Mucosa of stomach (tissue), 1 donor: Measurements from ENCODE around the gene AGBL4.

Source experiments
- H3K27me3 ChIP-seq: one replicate; pipeline ENCODE4 v1.7.0; 2013; ENCODE audit warnings: mild to moderate bottlenecking, low read length; ENCODE audit not compliant: control insufficient read depth, insufficient read depth
- H3K36me3 ChIP-seq: one replicate; pipeline ENCODE4 v1.7.0; 2013; ENCODE audit warnings: low read length; ENCODE audit not compliant: control insufficient read depth, insufficient read depth
- H3K4me1 ChIP-seq: one replicate; pipeline ENCODE4 v1.7.0; 2013; ENCODE audit warnings: mild to moderate bottlenecking, low read length; ENCODE audit not compliant: control insufficient read depth, insufficient read depth
- H3K4me3 ChIP-seq: one replicate; pipeline ENCODE4 v1.7.0; 2013; ENCODE audit warnings: low read length
- H3K9ac ChIP-seq: one replicate; pipeline ENCODE4 v1.7.0; 2013; ENCODE audit warnings: mild to moderate bottlenecking, low read length, moderate library complexity
- H3K9me3 ChIP-seq: one replicate; pipeline ENCODE4 v1.7.0; 2013; ENCODE audit warnings: mild to moderate bottlenecking, low read length, moderate library complexity; ENCODE audit not compliant: control insufficient read depth
- donor health status: Pancreatic carcinoma.

Gene AGBL4

DNA sequence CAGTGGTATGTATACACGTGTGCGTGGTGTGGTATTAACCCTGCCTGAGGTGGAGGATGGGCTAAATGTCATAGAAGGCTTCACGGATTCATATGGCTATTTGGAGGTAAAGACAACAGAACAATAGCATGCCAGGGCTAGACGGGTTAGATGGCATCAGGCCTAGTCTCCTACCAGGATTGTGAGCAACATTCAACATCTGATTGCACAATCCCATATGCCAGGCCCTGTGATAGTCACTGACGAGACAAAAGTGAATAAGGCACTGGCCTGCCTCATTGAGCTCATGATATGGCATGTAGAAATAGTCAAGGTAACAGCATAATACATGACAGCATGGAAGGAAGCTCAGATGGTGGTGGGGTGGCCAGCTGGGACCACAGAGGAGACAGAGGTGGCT lies 1079.9 kb downstream of the AGBL4 start:
- H3K36me3 ChIP-seq = no peaks in the 10 kb centered on the region
- H3K9ac ChIP-seq = no peak overlapping the region
- no peaks in the 10 kb centered on the region for H3K9me3 ChIP-seq
- H3K27me3 ChIP-seq = no peaks in the 10 kb centered on the region
- no peaks in the 10 kb centered on the region for H3K4me1 ChIP-seq
- H3K4me3 ChIP-seq = no peak overlapping the region

DNA sequence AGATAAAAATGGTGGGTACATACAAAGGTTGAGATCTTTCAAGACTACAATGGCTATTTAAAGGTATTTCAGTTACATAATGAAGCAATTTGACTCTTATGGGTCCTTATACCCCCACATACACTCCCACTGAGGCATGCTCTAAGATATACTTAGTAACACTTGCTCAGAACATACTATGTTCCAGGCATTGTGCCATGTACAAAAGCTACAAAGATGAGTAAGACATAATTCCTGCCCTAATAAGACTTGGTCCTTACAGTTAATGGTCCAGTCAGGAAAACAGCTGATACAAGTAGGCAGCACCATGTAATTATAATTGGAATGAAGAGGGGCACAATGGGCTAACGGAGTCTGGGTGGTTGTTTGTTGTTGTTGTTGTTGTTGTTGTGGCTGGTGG lies 1080.4 kb downstream of the AGBL4 start:
- Histone ChIP-seq H3K4me3 (no peak overlapping the region), H3K36me3 (no peaks in the 10 kb centered on the region), H3K27me3 (no peaks in the 10 kb centered on the region), H3K9me3 (no peaks in the 10 kb centered on the region), H3K4me1 (no peaks in the 10 kb centered on the region), H3K9ac (no peak overlapping the region)

DNA sequence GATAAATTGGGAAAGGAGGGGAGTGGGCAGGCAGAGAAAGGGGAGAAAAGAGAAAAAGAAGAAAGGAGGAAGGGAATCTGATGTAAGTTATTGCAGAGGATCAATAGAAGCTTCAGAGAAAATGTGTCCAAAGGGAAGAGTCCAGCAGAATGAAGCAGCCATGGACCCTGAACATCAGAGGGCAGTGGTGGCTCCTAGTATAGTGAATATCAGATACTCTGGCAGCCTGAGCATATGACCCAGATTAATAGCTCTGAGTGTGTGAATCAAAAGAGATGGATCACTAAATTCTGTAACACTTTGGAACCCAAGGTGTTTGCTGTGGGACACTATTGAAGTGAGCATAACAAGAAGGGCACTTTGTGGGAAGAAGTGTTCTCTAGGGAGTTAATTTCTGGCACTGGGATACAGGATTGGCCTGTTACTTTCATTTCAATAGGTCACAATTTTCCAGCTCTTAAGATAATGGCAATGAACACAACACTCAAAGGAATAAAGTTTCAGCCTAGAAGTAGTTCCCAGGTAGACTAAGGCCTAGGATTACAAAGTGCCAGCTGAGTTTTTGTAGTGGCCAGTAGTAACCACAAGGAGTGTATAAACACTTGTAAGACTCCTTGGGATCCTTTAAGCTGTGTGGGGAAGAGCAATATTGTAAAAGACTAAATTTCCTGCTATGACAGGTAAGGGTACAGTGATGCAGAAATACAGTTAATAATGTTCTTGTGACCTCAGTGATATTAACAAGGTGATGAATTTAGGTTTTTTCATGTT lies 1082.6 kb downstream of the AGBL4 start:
- Histone ChIP-seq H3K9me3 (no peaks in the 10 kb centered on the region), H3K9ac (no peak overlapping the region), H3K4me3 (no peak overlapping the region), H3K27me3 (no peaks in the 10 kb centered on the region), H3K36me3 (no peaks in the 10 kb centered on the region), H3K4me1 (no peaks in the 10 kb centered on the region)

DNA sequence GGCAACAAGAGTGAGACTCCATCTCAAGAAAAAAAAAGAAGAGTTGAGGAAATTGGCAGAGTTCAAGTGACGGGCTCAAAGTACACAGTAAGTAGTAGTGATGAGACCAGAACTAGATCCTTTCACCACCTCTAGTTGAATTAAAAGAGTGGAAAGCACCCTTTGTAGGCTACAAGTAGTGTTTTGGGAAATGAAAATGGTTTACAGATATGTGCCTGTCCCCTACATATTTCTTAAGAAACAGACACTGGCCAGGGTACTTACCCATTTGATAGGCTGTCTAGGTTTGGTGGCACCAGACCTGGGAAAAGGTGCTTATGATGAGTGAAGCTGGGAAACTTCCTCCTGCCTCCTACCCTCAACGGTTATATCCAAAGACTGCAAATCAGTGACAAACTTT lies 1083.4 kb downstream of the AGBL4 start:
- Histone ChIP-seq H3K27me3 (no peaks in the 10 kb centered on the region), H3K4me1 (no peaks in the 10 kb centered on the region), H3K9ac (no peak overlapping the region), H3K36me3 (no peaks in the 10 kb centered on the region), H3K4me3 (no peak overlapping the region), H3K9me3 (no peaks in the 10 kb centered on the region)

DNA sequence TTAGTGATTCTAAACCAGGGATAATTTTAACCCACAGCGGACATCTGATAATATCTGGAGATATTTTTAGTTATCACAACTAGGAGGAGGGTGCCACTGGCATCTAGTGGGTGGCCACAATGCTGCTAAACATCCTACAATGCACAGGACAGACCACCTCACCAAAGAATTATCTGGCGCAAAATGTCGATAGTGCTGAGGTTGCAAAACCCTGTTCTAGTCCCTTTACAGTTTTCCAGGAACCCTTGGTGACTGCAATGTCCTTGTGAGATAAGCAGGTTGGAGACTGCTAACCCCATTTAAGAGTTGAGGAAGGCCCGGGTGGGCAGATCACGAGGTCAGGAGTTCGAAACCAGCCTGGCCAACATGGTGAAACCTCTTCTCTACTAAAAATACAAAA lies 1083.9 kb downstream of the AGBL4 start:
- Histone ChIP-seq H3K4me1 (no peaks in the 10 kb centered on the region), H3K27me3 (no peaks in the 10 kb centered on the region), H3K4me3 (no peak overlapping the region), H3K9ac (no peak overlapping the region), H3K9me3 (no peaks in the 10 kb centered on the region), H3K36me3 (no peaks in the 10 kb centered on the region)

DNA sequence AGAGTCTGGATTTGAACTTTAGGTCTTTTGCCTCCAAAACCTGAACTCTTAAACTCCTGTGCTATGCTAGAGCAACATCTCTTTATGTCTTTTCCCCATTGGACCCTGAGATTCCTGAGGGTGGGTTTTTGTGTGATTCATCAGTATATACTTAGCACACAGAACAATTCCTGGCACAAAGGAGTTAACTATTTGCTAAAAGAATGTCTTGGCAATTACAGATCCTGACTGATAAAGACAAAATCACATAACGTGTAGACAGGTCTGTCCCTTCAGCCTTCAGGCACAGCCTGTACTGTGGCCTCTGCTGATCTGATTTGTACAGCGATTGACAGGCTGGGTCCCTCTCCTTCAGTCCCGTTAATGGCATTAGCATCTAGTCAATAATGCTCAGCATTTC lies 1084.7 kb downstream of the AGBL4 start:
- Histone ChIP-seq H3K9me3 (no peaks in the 10 kb centered on the region), H3K9ac (no peak overlapping the region), H3K4me1 (no peaks in the 10 kb centered on the region), H3K27me3 (no peaks in the 10 kb centered on the region), H3K4me3 (no peak overlapping the region), H3K36me3 (no peaks in the 10 kb centered on the region)

DNA sequence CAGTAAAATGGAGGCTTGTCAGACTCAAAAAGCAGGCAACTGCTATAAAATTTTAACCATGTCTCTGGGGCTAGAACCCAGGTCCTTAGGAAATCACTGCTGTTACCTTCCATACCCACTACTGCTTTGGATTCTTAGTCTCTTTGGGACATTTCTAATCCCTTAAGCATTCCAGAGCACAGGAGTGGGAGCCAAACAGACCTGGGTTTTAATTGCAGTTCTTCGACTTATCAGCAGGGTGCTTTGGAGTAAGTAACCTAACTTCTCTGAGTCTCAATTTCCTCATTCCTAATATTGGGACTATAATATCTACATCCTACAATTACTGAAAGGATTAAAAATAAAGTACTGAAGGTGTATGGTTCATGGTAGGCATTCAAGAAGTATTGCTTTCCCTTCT lies 1086.0 kb downstream of the AGBL4 start:
- no peak overlapping the region for H3K4me3 ChIP-seq
- H3K9me3 ChIP-seq = no peaks in the 10 kb centered on the region
- H3K4me1 ChIP-seq = no peaks in the 10 kb centered on the region
- no peaks in the 10 kb centered on the region for H3K36me3 ChIP-seq
- no peak overlapping the region for H3K9ac ChIP-seq
- no peaks in the 10 kb centered on the region for H3K27me3 ChIP-seq

DNA sequence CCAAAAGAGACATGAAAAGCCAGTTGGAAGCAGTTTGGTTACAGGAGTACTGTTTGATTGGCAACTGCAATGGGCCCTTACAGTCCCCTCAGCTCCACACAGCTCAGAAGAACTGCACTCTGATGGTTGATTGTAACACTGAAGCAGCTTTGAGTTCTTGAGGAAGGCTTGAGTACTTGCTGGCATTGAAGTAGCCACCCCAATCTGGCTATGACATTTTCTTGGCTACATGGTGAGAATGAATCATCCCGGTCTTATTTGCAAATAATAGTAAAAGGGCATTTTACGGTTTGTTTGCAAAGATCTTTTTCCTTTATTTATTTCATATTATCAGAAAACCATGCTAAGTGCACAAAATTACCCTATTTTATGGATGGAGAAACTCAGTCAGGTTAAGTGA lies 1087.3 kb downstream of the AGBL4 start:
- Histone ChIP-seq H3K36me3 (no peaks in the 10 kb centered on the region), H3K27me3 (no peaks in the 10 kb centered on the region), H3K4me1 (peaks cover 4% of the 10 kb centered on the region), H3K9me3 (no peaks in the 10 kb centered on the region), H3K4me3 (no peak overlapping the region), H3K9ac (no peak overlapping the region)

DNA sequence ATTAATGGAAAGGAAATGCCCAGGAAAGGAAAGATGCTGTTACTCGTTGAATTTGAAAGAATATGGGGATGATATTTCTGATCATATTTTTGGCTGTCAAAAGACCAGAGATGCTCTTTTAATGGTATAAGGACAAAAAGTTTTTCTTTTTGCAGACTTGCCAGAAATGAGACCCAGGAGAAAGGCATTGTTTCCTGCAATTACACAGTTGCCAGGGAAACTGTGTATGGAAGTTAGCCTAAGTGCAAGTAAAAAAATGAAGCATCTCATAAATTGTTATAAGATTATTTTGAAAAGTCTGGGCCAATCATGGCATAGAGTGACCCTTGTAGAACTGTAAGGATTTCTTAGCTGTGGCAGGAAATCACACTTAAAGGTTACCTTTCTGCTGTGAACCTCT lies 1091.4 kb downstream of the AGBL4 start:
- Histone ChIP-seq H3K27me3 (no peaks in the 10 kb centered on the region), H3K4me1 (peaks cover 7% of the 10 kb centered on the region), H3K4me3 (no peak overlapping the region), H3K9ac (no peak overlapping the region), H3K9me3 (no peaks in the 10 kb centered on the region), H3K36me3 (no peaks in the 10 kb centered on the region)

DNA sequence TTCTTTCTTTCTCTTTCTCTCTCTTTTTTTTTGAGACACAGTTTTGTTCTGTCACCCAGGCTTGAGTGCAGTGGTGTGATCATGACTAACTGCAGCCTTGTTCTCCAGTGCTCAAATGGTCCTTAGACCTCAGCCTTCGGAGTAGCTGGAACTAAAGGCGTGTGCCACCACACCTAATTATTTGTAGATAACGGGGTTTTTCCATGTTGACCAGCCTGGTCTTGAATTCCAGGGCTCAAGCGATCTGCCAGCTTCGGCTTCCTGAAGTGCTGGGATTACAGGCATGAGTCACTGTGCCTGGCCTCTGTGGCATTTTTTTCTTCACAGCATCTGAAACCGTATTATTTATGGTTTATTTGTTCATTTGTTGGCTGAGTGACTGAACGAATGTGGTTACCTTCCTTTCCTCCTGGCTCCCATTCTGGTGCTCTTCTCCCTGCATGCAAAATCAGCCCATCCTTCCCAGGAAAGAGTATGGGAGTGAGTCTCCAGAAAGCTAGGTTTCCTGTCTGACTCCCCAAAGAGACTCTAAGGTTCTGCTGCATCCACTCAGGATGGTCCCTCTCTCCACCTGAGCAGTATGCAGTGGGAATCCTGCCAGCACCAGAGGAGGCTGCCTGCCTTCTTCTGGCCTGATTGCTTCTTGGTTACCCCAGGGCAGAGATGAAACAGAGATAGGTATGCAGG lies 1092.1 kb downstream of the AGBL4 start:
- peaks cover 7% of the 10 kb centered on the region for H3K4me1 ChIP-seq
- no peaks in the 10 kb centered on the region for H3K9me3 ChIP-seq
- H3K36me3 ChIP-seq = no peaks in the 10 kb centered on the region
- H3K9ac ChIP-seq = no peak overlapping the region
- no peak overlapping the region for H3K4me3 ChIP-seq
- H3K27me3 ChIP-seq = no peaks in the 10 kb centered on the region

DNA sequence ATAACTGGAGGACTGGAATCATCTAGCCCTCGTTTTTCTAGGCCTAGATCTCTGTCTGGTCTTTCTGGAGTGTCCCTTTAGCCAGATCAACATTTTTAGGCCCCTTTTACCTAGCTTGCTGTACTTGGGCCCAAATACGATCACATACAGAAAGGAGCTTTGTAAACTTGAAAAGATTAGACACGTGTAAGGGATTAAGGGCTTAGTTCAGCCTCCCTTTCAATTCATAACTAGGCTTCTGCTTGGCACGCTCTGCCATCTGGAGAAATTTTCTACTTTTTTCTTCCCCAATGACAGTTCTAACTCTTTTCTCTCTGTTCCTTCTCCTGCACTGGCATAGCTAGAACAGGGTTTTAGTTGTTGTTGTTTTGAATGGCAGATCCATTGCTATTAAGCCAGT lies 1093.7 kb downstream of the AGBL4 start:
- no peaks in the 10 kb centered on the region for H3K9me3 ChIP-seq

DNA sequence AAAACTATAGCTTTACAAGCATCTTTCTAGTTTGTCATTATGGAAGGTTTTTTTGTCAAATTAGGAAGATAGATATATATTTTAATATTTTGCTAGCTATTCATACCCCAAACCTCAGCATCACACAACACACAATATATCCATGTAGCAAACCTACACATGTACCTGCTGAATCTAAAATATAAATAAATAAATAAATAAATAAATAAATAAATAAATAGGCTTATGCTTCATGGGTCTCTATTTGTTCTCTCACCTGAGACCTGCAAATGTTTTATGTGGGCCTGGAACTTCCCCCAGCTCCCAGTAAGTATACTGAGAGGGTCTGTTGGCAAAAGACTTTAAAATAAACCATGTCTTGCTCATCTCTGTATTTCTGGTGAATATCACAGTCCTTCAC lies 1099.7 kb downstream of the AGBL4 start:
- no peaks in the 10 kb centered on the region for H3K9me3 ChIP-seq
- no peak overlapping the region for H3K4me3 ChIP-seq
- H3K9ac ChIP-seq = no peak overlapping the region
- no peaks in the 10 kb centered on the region for H3K36me3 ChIP-seq
- no peaks in the 10 kb centered on the region for H3K27me3 ChIP-seq
- H3K4me1 ChIP-seq = no peaks in the 10 kb centered on the region

More for the DNA sequence above, 1093.7 kb downstream of the AGBL4 start:
- H3K9ac ChIP-seq = no peak overlapping the region
- H3K4me1 ChIP-seq = peaks cover 7% of the 10 kb centered on the region
- H3K27me3 ChIP-seq = no peaks in the 10 kb centered on the region
- H3K36me3 ChIP-seq = no peaks in the 10 kb centered on the region
- no peak overlapping the region for H3K4me3 ChIP-seq
